Liver (tissue), 9 donors: ENCODE results near the gene ACIN1. TPM values are rescaled to one million over a fixed set of nuclear protein-coding genes. Genes with fewer than 3 reads are reported as not detected.

ENCODE experiments used
- DNase-seq: peaks from one replicate; pipeline ENCODE4 v3.0.0-alpha.2; 2017; ENCODE audit warnings: low spot score
- H3K27ac ChIP-seq, 2 donors: one replicate each; pipeline ENCODE4 v1.7.0; 2013; ENCODE audit warnings: inconsistent platforms in 2 of 2, low read length in 2 of 2, control low read depth in 1 of 2, low read depth in 1 of 2, mild to moderate bottlenecking in 1 of 2
- H3K27me3 ChIP-seq, 4 donors: one replicate each; pipeline versions ENCODE4 v1.6.1 to v1.7.0; 2013; ENCODE audit warnings: low read length in 3 of 4, inconsistent platforms in 1 of 4, mild to moderate bottlenecking in 1 of 4, moderate library complexity in 1 of 4; ENCODE audit not compliant: control insufficient read depth in 4 of 4, insufficient read depth in 4 of 4
- H3K36me3 ChIP-seq, 4 donors: one replicate each; pipeline versions ENCODE4 v1.6.1 to v1.7.0; 2013; ENCODE audit warnings: low read length in 3 of 4, mild to moderate bottlenecking in 3 of 4, low read depth in 1 of 4, moderate library complexity in 1 of 4; ENCODE audit not compliant: control insufficient read depth in 4 of 4, insufficient read depth in 3 of 4
- H3K4me1 ChIP-seq, 4 donors: one replicate each; pipeline versions ENCODE4 v1.6.1 to v1.7.0; 2013; ENCODE audit warnings: low read length in 3 of 4, mild to moderate bottlenecking in 3 of 4, moderate library complexity in 1 of 4; ENCODE audit not compliant: control insufficient read depth in 4 of 4, insufficient read depth in 4 of 4
- H3K4me3 ChIP-seq, 3 donors: one replicate each; pipeline versions ENCODE4 v1.6.1 to v1.7.0; 2013; ENCODE audit warnings: low read length in 3 of 3, control low read depth in 1 of 3, low read depth in 1 of 3, mild to moderate bottlenecking in 1 of 3
- H3K9ac ChIP-seq, 2 donors: one replicate each; pipeline ENCODE4 v1.7.0; 2013; ENCODE audit warnings: low read length in 2 of 2, mild to moderate bottlenecking in 2 of 2, moderate library complexity in 2 of 2, control low read depth in 1 of 2, low read depth in 1 of 2
- H3K9me3 ChIP-seq, 4 donors: one replicate each; pipeline versions ENCODE4 v1.6.1 to v1.7.0; 2013; ENCODE audit warnings: low read length in 3 of 4; ENCODE audit not compliant: control insufficient read depth in 4 of 4
- EGR1 ChIP-seq, 2 donors: IDR thresholded peaks; 2 replicates each; pipeline ENCODE4 v1.6.1; 2016 to 2018; ENCODE audit warnings: antibody characterized with exemption in 2 of 2, low read depth in 2 of 2
- FOXA1 ChIP-seq: IDR thresholded peaks from 2 replicates; pipeline ENCODE4 v1.6.1; 2016; ENCODE audit warnings: antibody characterized with exemption
- FOXA2 ChIP-seq: IDR thresholded peaks from 2 replicates; pipeline ENCODE4 v1.6.1; 2016; ENCODE audit warnings: antibody characterized with exemption
- GABPA ChIP-seq, 2 donors: IDR thresholded peaks in 1 of 2; conservative IDR thresholded peaks in 1 of 2; 2 replicates each; pipeline ENCODE4 v1.6.1; 2016; ENCODE audit warnings: antibody characterized with exemption in 2 of 2, mild to moderate bottlenecking in 1 of 2, moderate library complexity in 1 of 2
- HNF4A ChIP-seq, 2 donors: conservative IDR thresholded peaks; 2 replicates each; pipeline ENCODE4 v1.6.1; 2016; ENCODE audit warnings: antibody characterized with exemption in 2 of 2, mild to moderate bottlenecking in 2 of 2
- JUND ChIP-seq, 2 donors: IDR thresholded peaks; 2 replicates each; pipeline ENCODE4 v1.6.1; 2016; ENCODE audit warnings: antibody characterized with exemption in 2 of 2
- NR2F2 ChIP-seq: IDR thresholded peaks from 2 replicates; pipeline ENCODE4 v1.6.1; 2016; ENCODE audit warnings: antibody characterized with exemption
- RAD21 ChIP-seq, 2 donors: IDR thresholded peaks; 2 replicates each; pipeline ENCODE4 v1.6.1; 2016; ENCODE audit warnings: antibody characterized with exemption in 2 of 2, mild to moderate bottlenecking in 2 of 2
- REST ChIP-seq: IDR thresholded peaks from 2 replicates; pipeline ENCODE4 v1.6.1; 2016; ENCODE audit warnings: antibody characterized with exemption, mild to moderate bottlenecking
- RXRA ChIP-seq, 2 donors: IDR thresholded peaks; 2 replicates each; pipeline ENCODE4 v1.6.1; 2017 to 2018; ENCODE audit warnings: antibody characterized with exemption in 2 of 2, mild to moderate bottlenecking in 1 of 2
- SP1 ChIP-seq: IDR thresholded peaks from 2 replicates; pipeline ENCODE4 v1.6.1; 2018; ENCODE audit warnings: antibody characterized with exemption, mild to moderate bottlenecking
- TAF1 ChIP-seq: conservative IDR thresholded peaks from 2 replicates; pipeline ENCODE4 v1.6.1; 2016; ENCODE audit warnings: antibody characterized with exemption, mild to moderate bottlenecking
- YY1 ChIP-seq: IDR thresholded peaks from 2 replicates; pipeline ENCODE4 v1.6.1; 2016; ENCODE audit warnings: antibody characterized with exemption, mild to moderate bottlenecking
- ZBTB33 ChIP-seq: IDR thresholded peaks from 2 replicates; pipeline ENCODE4 v1.6.1; 2016; ENCODE audit warnings: antibody characterized with exemption
- whole genome bisulfite sequencing: extraction: QIAGEN DNeasy Blood & Tissue Kit; methylation state at CpG from one replicate; pipeline ENCODE4 v1.1.7; 2013; 5-methylcytosine and 5-hydroxymethylcytosine counted together
- polyA plus RNA-seq, 2 donors: library from polyadenylated mRNA; stranded (reverse) in 1 of 2; unstranded in 1 of 2; fragments of 200-250 nt in 1 of 2; fragments of >200 nt in 1 of 2; fragmentation: Nextera tagmentation in 1 of 2; extraction: Ambion mirVana in 1 of 2; gene quantifications; one replicate each; pipeline versions ENCODE4 v1.2.1 to v1.2.3, GENCODE V29; 2013 to 2015
- total RNA-seq, 2 donors: library from RNA; depleted of rRNA; stranded (reverse); fragments of >200 nt; gene quantifications; one replicate each; pipeline ENCODE4 v1.2.3, GENCODE V29; 2014
- TF ChIP-seq, protein P1 (sequence below): IDR thresholded peaks from 2 replicates; pipeline ENCODE4 v1.6.1; 2016; ENCODE audit warnings: antibody characterized with exemption
- donor health status: healthy.
- donor health status: healthy.
- donor health status: healthy.
- donor health status: healthy.
- donor health status: healthy.

ACIN1 gene
- total and polyA plus RNA-seq, 4 donors, result 8.1 to 50.6 (median 37.1) TPM

DNA sequence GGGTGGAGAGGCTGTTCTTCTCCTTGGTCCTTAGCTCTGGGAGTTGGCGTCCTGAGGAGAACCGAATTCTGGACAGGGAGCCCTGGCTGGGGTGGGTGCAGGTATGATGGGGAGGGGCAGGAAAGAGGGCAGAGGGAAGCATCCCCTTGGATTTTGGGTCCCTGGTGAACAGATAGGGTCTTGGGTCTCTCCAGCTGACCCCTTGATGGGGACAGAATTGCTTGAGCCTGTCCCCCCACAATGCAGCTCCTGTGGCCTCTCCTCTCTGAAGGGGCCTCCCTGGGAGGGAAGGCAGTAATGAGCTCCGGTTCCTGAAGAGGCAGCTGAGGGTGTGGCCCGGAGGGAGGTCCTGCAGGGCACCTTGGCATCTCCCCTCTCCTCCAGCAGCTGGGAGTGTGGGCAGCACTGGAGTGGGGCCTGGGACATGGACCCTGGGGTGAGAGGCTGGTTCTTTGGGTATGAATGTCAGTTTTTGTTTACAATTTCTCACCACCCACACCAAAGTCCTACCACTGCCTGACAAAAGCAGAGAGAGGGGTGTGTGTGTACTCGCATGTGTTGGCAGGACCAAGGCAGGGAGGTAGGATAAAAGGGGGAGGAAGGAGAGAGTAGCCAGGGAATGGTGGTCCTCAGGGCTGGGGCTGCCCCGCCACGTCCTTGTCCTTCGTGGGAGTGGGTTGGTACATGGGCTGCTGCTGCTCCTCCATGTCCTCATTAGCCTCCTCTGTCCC lies 31.8 kb upstream of the ACIN1 start:
- TF ChIP-seq GABPA (IDR thresholded peaks at IDR 0.05 in 1 of 2, conservative IDR thresholded peaks at IDR 0.05 in 1 of 2), result no peak
- TF ChIP-seq YY1, result no peak
- no peak for TF ChIP-seq RAD21 (IDR thresholded peaks at IDR 0.05)
- TF ChIP-seq SP1, result no peak
- no peak for TF ChIP-seq NR2F2
- TF ChIP-seq FOXA2, result no peak
- TF ChIP-seq TAF1, result no peak
- TF ChIP-seq EGR1 (IDR thresholded peaks at IDR 0.05; ENCODE audit: low read depth in 2 of 2), result no peak
- no peak for TF ChIP-seq ZBTB33
- TF ChIP-seq REST, result no peak
- no peak for TF ChIP-seq RXRA (IDR thresholded peaks at IDR 0.05)
- TF ChIP-seq JUND (IDR thresholded peaks at IDR 0.05), result no peak
- TF ChIP-seq, protein P1, sequence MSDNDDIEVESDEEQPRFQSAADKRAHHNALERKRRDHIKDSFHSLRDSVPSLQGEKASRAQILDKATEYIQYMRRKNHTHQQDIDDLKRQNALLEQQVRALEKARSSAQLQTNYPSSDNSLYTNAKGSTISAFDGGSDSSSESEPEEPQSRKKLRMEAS, result no peak
- no peak for TF ChIP-seq FOXA1
- TF ChIP-seq HNF4A (conservative IDR thresholded peaks at IDR 0.05), result no peak
- 86% methylated on average over 8 of the region's 8 CpGs for WGBS
- Histone ChIP-seq H3K4me3 (no peak overlapping the region), H3K36me3 (no peaks in the 10 kb centered on the region), H3K9me3 (no peaks in the 10 kb centered on the region), H3K9ac (no peak overlapping the region), H3K27me3 (no peaks in the 10 kb centered on the region), H3K4me1 (peaks cover 0 to 4% (median 0%) of the 10 kb centered on the region in 4 donors), H3K27ac (no peak overlapping the region)
- no peak for DNase-seq

- TF ChIP-seq ZBTB33 (no peak), TAF1 (no peak)
- Histone ChIP-seq H3K4me1 (peaks cover 0 to 4% (median 2%) of the 10 kb centered on the region in 4 donors), H3K27me3 (no peaks in the 10 kb centered on the region), H3K9me3 (no peaks in the 10 kb centered on the region), H3K9ac (no peak overlapping the region), H3K27ac (no peak overlapping the region), H3K4me3 (no peak overlapping the region), H3K36me3 (no peaks in the 10 kb centered on the region)
- no peak for DNase-seq
- WGBS, result 75% methylated on average over 9 of the region's 9 CpGs
These were observed 31.1 kb upstream of the ACIN1 start for GRCh38 chr14:23125933-23126524.
